Upper lobe of left lung (tissue), 6 donors: ENCODE data around the gene APPBP2. TPM values are rescaled to one million over a fixed set of nuclear protein-coding genes. Genes with fewer than 3 reads are reported as not detected.

Experiments used
- ATAC-seq, 2 donors: fragments of 200-7000 bp; cut with Tn5 transposase; one replicate each; pipeline ENCODE4 v1.9.1; 2022; ENCODE audit warnings: mild to moderate bottlenecking in 2 of 2, moderate library complexity in 2 of 2; ENCODE audit not compliant: low FRiP score in 2 of 2
- DNase-seq, 2 donors: peaks; one replicate each; pipeline ENCODE4 v3.0.0-alpha.2; 2019 to 2020
- H3K27ac ChIP-seq, 4 donors: fragments of 200-600 bp; sonication (generic); one replicate each; pipeline ENCODE4 v1.5.1; 2016 to 2019
- H3K27me3 ChIP-seq, 4 donors: fragments of 200-600 bp; sonication (generic); one replicate each; pipeline ENCODE4 v1.5.1; 2017 to 2019
- H3K36me3 ChIP-seq, 4 donors: fragments of 200-600 bp; sonication (generic); one replicate each; pipeline ENCODE4 v1.5.1; 2016 to 2019
- H3K4me1 ChIP-seq, 4 donors: fragments of 200-600 bp; sonication (generic); one replicate each; pipeline ENCODE4 v1.5.1; 2018 to 2019
- H3K4me3 ChIP-seq, 4 donors: fragments of 200-600 bp; sonication (generic); one replicate each; pipeline ENCODE4 v1.5.1; 2017 to 2019; ENCODE audit warnings: mild to moderate bottlenecking in 2 of 4, moderate library complexity in 1 of 4
- H3K9me3 ChIP-seq, 4 donors: fragments of 200-600 bp; sonication (generic); one replicate each; pipeline ENCODE4 v1.5.1; 2018 to 2019
- CTCF ChIP-seq, 6 experiments: fragments of 450-650 bp in 4 of 6; fragments of 200-600 bp in 2 of 6; sonication (generic) in 2 of 6; IDR thresholded peaks; one replicate each; pipeline ENCODE4 v1.5.1; 2016 to 2019; ENCODE audit warnings: antibody characterized with exemption in 6 of 6
- EP300 ChIP-seq, 4 donors: sonication (generic); formaldehyde crosslinking; IDR thresholded peaks; one replicate each; pipeline ENCODE4 v1.5.1; 2017; ENCODE audit warnings: antibody characterized with exemption in 4 of 4, control low read depth in 2 of 4
- POLR2A ChIP-seq, 4 donors: fragments of 450-650 bp; IDR thresholded peaks; one replicate each; pipeline ENCODE4 v1.5.1; 2016 to 2017; ENCODE audit warnings: antibody characterized with exemption in 4 of 4, mild to moderate bottlenecking in 2 of 4
- POLR2AphosphoS5 ChIP-seq, 2 donors: sonication (generic); formaldehyde crosslinking; IDR thresholded peaks; one replicate each; pipeline ENCODE4 v1.5.1; 2017; ENCODE audit warnings: antibody characterized with exemption in 2 of 2
- WGBS, 2 donors: methylation state at CpG; one replicate each; pipeline ENCODE4 v1.1.5; 2017 to 2018; 5-methylcytosine and 5-hydroxymethylcytosine counted together
- total RNA-seq, 6 donors: library from RNA; depleted of rRNA in 4 of 6; stranded (reverse); fragments of >200 nt in 4 of 6; gene quantifications; one replicate each; pipeline versions ENCODE4 v1.1.0 to v1.2.1, GENCODE V29; 2016 to 2021
- donor health status: DM: no; HTN: no; CAD: no; lungs with moderate emphysema.
- donor health status: DM: no; HTN: yes; CAD: no; lungs with severe emphysema.

Gene APPBP2
- total RNA-seq, 6 donors from 2014 or later = 17.4 to 42.9 (median 28.7) TPM

GRCh38 chr17:60455378-60455777 is 70.7 kb downstream of the APPBP2 start:
- 77 to 88% methylated on average over 4 of the region's 4 CpGs for WGBS, 2 donors

GRCh38 chr17:60451965-60452364 is 74.1 kb downstream of the APPBP2 start:
- no peaks in the 10 kb centered on the region for H3K4me1 ChIP-seq
- peaks cover 17 to 96% (median 60%) of the 10 kb centered on the region in 4 donors for H3K36me3 ChIP-seq
- H3K27me3 ChIP-seq = no peaks in the 10 kb centered on the region
- no peak for TF ChIP-seq POLR2AphosphoS5 (IDR thresholded peaks at IDR 0.05)
- no peak for TF ChIP-seq CTCF (IDR thresholded peaks at IDR 0.05)
- no peak for TF ChIP-seq EP300 (IDR thresholded peaks at IDR 0.05)
- no peak for TF ChIP-seq POLR2A (IDR thresholded peaks at IDR 0.05)
- no peak overlapping the region for H3K27ac ChIP-seq
- H3K9me3 ChIP-seq = no peaks in the 10 kb centered on the region
- no peak for DNase-seq
- no peak for ATAC-seq
- no peak overlapping the region for H3K4me3 ChIP-seq

More at GRCh38 chr17:60455378-60455777, 70.7 kb downstream of the APPBP2 start:
- Histone ChIP-seq H3K9me3 (no peaks in the 10 kb centered on the region), H3K4me3 (no peak overlapping the region), H3K27ac (no peak overlapping the region), H3K27me3 (no peaks in the 10 kb centered on the region), H3K36me3 (peaks cover 23 to 91% (median 60%) of the 10 kb centered on the region in 4 donors), H3K4me1 (no peaks in the 10 kb centered on the region)
- ATAC-seq (no peak), DNase-seq (no peak)
- no peak for TF ChIP-seq EP300 (IDR thresholded peaks at IDR 0.05)
- TF ChIP-seq POLR2AphosphoS5 (IDR thresholded peaks at IDR 0.05) = no peak
- no peak for TF ChIP-seq CTCF (IDR thresholded peaks at IDR 0.05)
- TF ChIP-seq POLR2A (IDR thresholded peaks at IDR 0.05) = no peak

- Histone ChIP-seq H3K4me3 (no peak overlapping the region), H3K27me3 (no peaks in the 10 kb centered on the region), H3K27ac (no peak overlapping the region), H3K9me3 (no peaks in the 10 kb centered on the region), H3K4me1 (no peaks in the 10 kb centered on the region), H3K36me3 (peaks cover 17 to 97% (median 60%) of the 10 kb centered on the region in 4 donors)
- no peak for TF ChIP-seq POLR2A (IDR thresholded peaks at IDR 0.05)
- no peak for TF ChIP-seq EP300 (IDR thresholded peaks at IDR 0.05)
- TF ChIP-seq POLR2AphosphoS5 (IDR thresholded peaks at IDR 0.05) = no peak
- no peak for TF ChIP-seq CTCF (IDR thresholded peaks at IDR 0.05)
- WGBS, 2 donors = 93 to 94% methylated on average over 1 of the region's 1 CpG
- ATAC-seq = no peak
- no peak for DNase-seq
These were observed 75.0 kb downstream of the APPBP2 start for GRCh38 chr17:60451071-60451470.

GRCh38 chr17:60447375-60447774 is 78.7 kb downstream of the APPBP2 start:
- peaks cover 5 to 79% (median 39%) of the 10 kb centered on the region in 4 donors for H3K36me3 ChIP-seq
- no peak for TF ChIP-seq EP300 (IDR thresholded peaks at IDR 0.05)
- no peak for TF ChIP-seq POLR2A (IDR thresholded peaks at IDR 0.05)
- no peak for TF ChIP-seq CTCF (IDR thresholded peaks at IDR 0.05)
- TF ChIP-seq POLR2AphosphoS5 (IDR thresholded peaks at IDR 0.05) = no peak

GRCh38 chr17:60445144-60445543 is 80.9 kb downstream of the APPBP2 start:
- no peak for ATAC-seq
- TF ChIP-seq EP300 (IDR thresholded peaks at IDR 0.05) = no peak
- no peak for TF ChIP-seq POLR2A (IDR thresholded peaks at IDR 0.05)
- no peak for TF ChIP-seq POLR2AphosphoS5 (IDR thresholded peaks at IDR 0.05)
- no peak for TF ChIP-seq CTCF (IDR thresholded peaks at IDR 0.05)
- H3K9me3 ChIP-seq = no peaks in the 10 kb centered on the region
- DNase-seq = no peak
- peaks cover 0 to 57% (median 25%) of the 10 kb centered on the region in 4 donors for H3K36me3 ChIP-seq
- no peak overlapping the region for H3K4me3 ChIP-seq
- H3K27ac ChIP-seq = no peak overlapping the region
- H3K27me3 ChIP-seq = no peaks in the 10 kb centered on the region
- H3K4me1 ChIP-seq = no peaks in the 10 kb centered on the region

More at GRCh38 chr17:60447375-60447774, 78.7 kb downstream of the APPBP2 start:
- ATAC-seq (no peak), DNase-seq (no peak)
- Histone ChIP-seq H3K4me1 (no peaks in the 10 kb centered on the region), H3K27me3 (no peaks in the 10 kb centered on the region), H3K9me3 (no peaks in the 10 kb centered on the region), H3K27ac (no peak overlapping the region), H3K4me3 (no peak overlapping the region)
- 92 to 95% methylated on average over 8 of the region's 8 CpGs for WGBS, 2 donors
